ENCODE measurements around the gene C12orf50.

DNA sequence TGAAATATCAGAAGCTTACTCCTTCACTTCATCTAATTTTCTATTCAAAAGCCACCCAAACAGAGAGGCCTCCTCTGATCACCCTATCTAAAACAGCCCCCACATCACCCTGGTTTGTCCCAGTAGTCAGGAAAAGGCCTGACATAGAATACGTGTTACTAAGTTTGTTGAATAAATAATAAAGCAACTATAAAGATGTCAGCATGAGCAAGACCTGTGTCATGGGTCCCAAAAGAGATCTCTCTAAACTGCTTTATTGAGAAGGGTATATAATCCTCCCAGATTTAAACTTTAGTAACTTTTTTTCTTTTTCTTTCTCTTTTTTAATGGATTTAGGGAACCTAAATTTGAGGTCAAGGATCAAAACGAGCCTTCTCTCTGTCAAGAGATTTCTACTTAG, 27.4 kb upstream of the C12orf50 start:
- TF ChIP-seq ELK1 (IDR thresholded peaks at IDR 0.05; ENCODE audit: low read depth, low read length) (no peak), ESRRA (IDR thresholded peaks at IDR 0.05; ENCODE audit: borderline replicate concordance, low read length) (no peak)

All from A549 (cell line).